HEK293 (cell line): ENCODE results near the gene MYO1B.

Source experiments
- CTCF ChIA-PET: fragments of 350-600 bp; formaldehyde crosslinking; extraction: SDS; loops from one replicate; lab custom pipeline; 2021; ENCODE audit warnings: antibody characterized with exemption; lab: Yijun Ruan, JAX
- POLR2A ChIA-PET: fragments of 300-600 bp; formaldehyde crosslinking; extraction: SDS; loops from one replicate; lab custom pipeline; 2020; ENCODE audit warnings: antibody characterized with exemption, inconsistent platforms; lab: Yijun Ruan, JAX
- H3K27ac ChIP-seq: fragments of 200-500 bp; sonication (Bioruptor generic); 2 replicates; pipeline ENCODE4 v1.5.1; 2014; ENCODE audit warnings: low read depth, low read length, control low read depth, inconsistent platforms; ENCODE audit errors: extremely low read depth
- H3K36me3 ChIP-seq, 2 experiments: fragments of 200-500 bp in 1 of 2; sonication (Bioruptor generic) in 1 of 2; 1 replicate in 1 of 2; 2 replicates in 1 of 2; pipeline ENCODE4 v1.5.1; 2014 to 2017; ENCODE audit warnings: inconsistent platforms in 2 of 2, low read length in 2 of 2; ENCODE audit not compliant: control insufficient read depth in 2 of 2, insufficient read depth in 1 of 2
- H3K4me1 ChIP-seq: fragments of 200-500 bp; sonication (Bioruptor generic); 2 replicates; pipeline ENCODE4 v1.5.1; 2014; ENCODE audit warnings: mild to moderate bottlenecking, low read length, inconsistent platforms; ENCODE audit not compliant: control insufficient read depth, insufficient read depth
- H3K4me3 ChIP-seq: 2 replicates; pipeline ENCODE4 v1.5.1; 2011; ENCODE audit warnings: low read depth, mild to moderate bottlenecking, control low read depth, low read length, moderate library complexity
- H3K9me3 ChIP-seq: fragments of 200-500 bp; sonication (Bioruptor generic); 2 replicates; pipeline ENCODE4 v1.5.1; 2014; ENCODE audit warnings: low read depth, low read length, inconsistent platforms; ENCODE audit not compliant: control insufficient read depth, insufficient read depth
- ATF2 ChIP-seq: fragments of 450-650 bp; formaldehyde crosslinking; IDR thresholded peaks from 2 replicates; pipeline ENCODE4 v1.5.1; 2016; ENCODE audit warnings: missing biosample characterization, missing genetic modification characterization, low read depth
- IKZF3 ChIP-seq: fragments of 450-650 bp; IDR thresholded peaks from 2 replicates; pipeline ENCODE4 v1.5.0; 2018; ENCODE audit warnings: missing biosample characterization, mild to moderate bottlenecking, missing genetic modification characterization, moderate library complexity
- KLF1 ChIP-seq: fragments of 450-650 bp; formaldehyde crosslinking; IDR thresholded peaks from 2 replicates; pipeline ENCODE4 v1.5.1; 2016; ENCODE audit warnings: missing biosample characterization, missing genetic modification characterization
- OVOL3 ChIP-seq: fragments of 450-650 bp; formaldehyde crosslinking; IDR thresholded peaks from 2 replicates; pipeline ENCODE4 v1.5.1; 2016; ENCODE audit warnings: missing biosample characterization, missing genetic modification characterization
- REPIN1 ChIP-seq: fragments of 450-650 bp; formaldehyde crosslinking; IDR thresholded peaks from 2 replicates; pipeline ENCODE4 v1.5.1; 2017; ENCODE audit warnings: missing biosample characterization, missing genetic modification characterization, low read depth
- TRIM28 ChIP-seq: IDR thresholded peaks from 2 replicates; pipeline ENCODE4 v1.6.1; 2011; ENCODE audit warnings: low read length, control low read depth, borderline replicate concordance
- WT1 ChIP-seq: fragments of 450-650 bp; formaldehyde crosslinking; IDR thresholded peaks from 2 replicates; pipeline ENCODE4 v1.5.1; 2016; ENCODE audit warnings: missing biosample characterization, missing genetic modification characterization
- ZBTB21 ChIP-seq: fragments of 450-650 bp; formaldehyde crosslinking; IDR thresholded peaks from 2 replicates; pipeline ENCODE4 v1.5.1; 2017; ENCODE audit warnings: missing biosample characterization, missing genetic modification characterization
- ZBTB7A ChIP-seq: fragments of 450-650 bp; formaldehyde crosslinking; IDR thresholded peaks from 2 replicates; pipeline ENCODE4 v1.5.1; 2016; ENCODE audit warnings: low read depth, missing biosample characterization, missing genetic modification characterization
- ZIC2 ChIP-seq: fragments of 450-650 bp; formaldehyde crosslinking; IDR thresholded peaks from 2 replicates; pipeline ENCODE4 v1.5.1; 2016; ENCODE audit warnings: missing biosample characterization, missing genetic modification characterization
- ZNF112 ChIP-seq: fragments of 450-650 bp; formaldehyde crosslinking; IDR thresholded peaks from 2 replicates; pipeline ENCODE4 v1.5.0; 2017; ENCODE audit warnings: missing biosample characterization, missing genetic modification characterization
- ZNF133 ChIP-seq: fragments of 450-650 bp; formaldehyde crosslinking; IDR thresholded peaks from 2 replicates; pipeline ENCODE4 v1.5.1; 2016; ENCODE audit warnings: missing biosample characterization, missing genetic modification characterization
- ZNF214 ChIP-seq: fragments of 450-650 bp; formaldehyde crosslinking; IDR thresholded peaks from 2 replicates; pipeline ENCODE4 v1.5.1; 2017; ENCODE audit warnings: missing biosample characterization, mild to moderate bottlenecking, missing genetic modification characterization, borderline replicate concordance
- ZNF239 ChIP-seq: fragments of 450-650 bp; formaldehyde crosslinking; IDR thresholded peaks from 2 replicates; pipeline ENCODE4 v1.5.1; 2016; ENCODE audit warnings: missing biosample characterization, missing genetic modification characterization
- ZNF24 ChIP-seq: fragments of 450-650 bp; formaldehyde crosslinking; IDR thresholded peaks from 2 replicates; pipeline ENCODE4 v1.5.1; 2016; ENCODE audit warnings: missing biosample characterization, missing genetic modification characterization
- ZNF248 ChIP-seq: fragments of 450-650 bp; formaldehyde crosslinking; IDR thresholded peaks from 2 replicates; pipeline ENCODE4 v1.5.1; 2017; ENCODE audit warnings: missing biosample characterization, missing genetic modification characterization
- ZNF37A ChIP-seq: fragments of 450-650 bp; IDR thresholded peaks from 2 replicates; pipeline ENCODE4 v1.5.1; 2018; ENCODE audit warnings: missing biosample characterization, missing genetic modification characterization
- ZNF391 ChIP-seq: fragments of 450-650 bp; formaldehyde crosslinking; IDR thresholded peaks from 2 replicates; pipeline ENCODE4 v1.5.1; 2016; ENCODE audit warnings: low read depth, missing biosample characterization, missing genetic modification characterization, borderline replicate concordance
- ZNF398 ChIP-seq: fragments of 450-650 bp; formaldehyde crosslinking; IDR thresholded peaks from 2 replicates; pipeline ENCODE4 v1.5.1; 2017; ENCODE audit warnings: missing biosample characterization, missing genetic modification characterization
- ZNF48 ChIP-seq: fragments of 450-650 bp; formaldehyde crosslinking; IDR thresholded peaks from 2 replicates; pipeline ENCODE4 v1.5.1; 2016; ENCODE audit warnings: missing biosample characterization, missing genetic modification characterization
- ZNF521 ChIP-seq: fragments of 450-650 bp; formaldehyde crosslinking; IDR thresholded peaks from 2 replicates; pipeline ENCODE4 v1.5.1; 2017; ENCODE audit warnings: missing biosample characterization, mild to moderate bottlenecking, missing genetic modification characterization
- ZNF549 ChIP-seq: fragments of 450-650 bp; IDR thresholded peaks from 2 replicates; pipeline ENCODE4 v1.5.1; 2018; ENCODE audit warnings: missing biosample characterization, missing genetic modification characterization, mild to moderate bottlenecking, inconsistent platforms, moderate library complexity
- ZNF623 ChIP-seq: fragments of 450-650 bp; formaldehyde crosslinking; IDR thresholded peaks from 2 replicates; pipeline ENCODE4 v1.5.1; 2016; ENCODE audit warnings: missing biosample characterization, missing genetic modification characterization
- ZNF624 ChIP-seq: fragments of 450-650 bp; formaldehyde crosslinking; IDR thresholded peaks from 2 replicates; pipeline ENCODE4 v1.5.1; 2017; ENCODE audit warnings: missing biosample characterization, missing genetic modification characterization
- ZNF626 ChIP-seq: fragments of 450-650 bp; sonication (Bioruptor Pico); formaldehyde crosslinking; IDR thresholded peaks from 2 replicates; pipeline ENCODE4 v1.5.1; 2018; ENCODE audit warnings: missing biosample characterization, missing genetic modification characterization, inconsistent platforms
- ZNF658 ChIP-seq: fragments of 450-650 bp; formaldehyde crosslinking; IDR thresholded peaks from 2 replicates; pipeline ENCODE4; 2016; ENCODE audit warnings: missing biosample characterization, missing genetic modification characterization
- ZSCAN4 ChIP-seq: fragments of 450-650 bp; formaldehyde crosslinking; IDR thresholded peaks from 2 replicates; pipeline ENCODE4 v1.5.1; 2017; ENCODE audit warnings: missing biosample characterization, missing genetic modification characterization
- TF ChIP-seq, protein P1 (sequence below): fragments of 450-650 bp; IDR thresholded peaks from 2 replicates; pipeline ENCODE4 v1.5.1; 2018; ENCODE audit warnings: missing biosample characterization, mild to moderate bottlenecking, missing genetic modification characterization
- TF ChIP-seq, protein P2 (sequence below): fragments of 450-650 bp; formaldehyde crosslinking; IDR thresholded peaks from 2 replicates; pipeline ENCODE4 v1.5.1; 2016; ENCODE audit warnings: missing biosample characterization, missing genetic modification characterization

MYO1B gene

GRCh38 chr2:191215666-191216065 is 29.5 kb upstream of the MYO1B start:
- POLR2A ChIA-PET: no interaction called here
- H3K4me3 ChIP-seq: no peak overlapping the region
- CTCF ChIA-PET: interaction anchor here (0.7 to 5.7 kb wide), 3 partner anchors 50 to 164 kb away, joined by 3 to 30 read pairs (median 6); no protein-coding TSS in a partner anchor
- H3K27ac ChIP-seq: no peak overlapping the region
- no peaks in the 10 kb centered on the region for H3K4me1 ChIP-seq
- no peaks in the 10 kb centered on the region for H3K9me3 ChIP-seq
- no peaks in the 10 kb centered on the region for H3K36me3 ChIP-seq
- TF ChIP-seq ZNF626 (tag by site-specific recombination): no peak
- TF ChIP-seq WT1 (tag by site-specific recombination): no peak
- no peak for TF ChIP-seq ZNF549
- TF ChIP-seq KLF1 (tag by site-specific recombination): no peak
- TF ChIP-seq ZNF48 (tag by site-specific recombination): no peak
- no peak for TF ChIP-seq REPIN1 (tag by site-specific recombination)
- no peak for TF ChIP-seq ZNF239
- TF ChIP-seq ZNF214 (tag by site-specific recombination): no peak
- no peak for TF ChIP-seq ZNF248 (tag by site-specific recombination)
- TF ChIP-seq ZNF37A (tag by site-specific recombination): no peak
- no peak for TF ChIP-seq ZNF521
- TF ChIP-seq ZNF658 (tag by site-specific recombination): no peak
- no peak for TF ChIP-seq ZNF624 (tag by site-specific recombination)
- no peak for TF ChIP-seq ZNF24 (tag by site-specific recombination)
- no peak for TF ChIP-seq ZNF391 (tag by site-specific recombination)
- TF ChIP-seq, protein P1, sequence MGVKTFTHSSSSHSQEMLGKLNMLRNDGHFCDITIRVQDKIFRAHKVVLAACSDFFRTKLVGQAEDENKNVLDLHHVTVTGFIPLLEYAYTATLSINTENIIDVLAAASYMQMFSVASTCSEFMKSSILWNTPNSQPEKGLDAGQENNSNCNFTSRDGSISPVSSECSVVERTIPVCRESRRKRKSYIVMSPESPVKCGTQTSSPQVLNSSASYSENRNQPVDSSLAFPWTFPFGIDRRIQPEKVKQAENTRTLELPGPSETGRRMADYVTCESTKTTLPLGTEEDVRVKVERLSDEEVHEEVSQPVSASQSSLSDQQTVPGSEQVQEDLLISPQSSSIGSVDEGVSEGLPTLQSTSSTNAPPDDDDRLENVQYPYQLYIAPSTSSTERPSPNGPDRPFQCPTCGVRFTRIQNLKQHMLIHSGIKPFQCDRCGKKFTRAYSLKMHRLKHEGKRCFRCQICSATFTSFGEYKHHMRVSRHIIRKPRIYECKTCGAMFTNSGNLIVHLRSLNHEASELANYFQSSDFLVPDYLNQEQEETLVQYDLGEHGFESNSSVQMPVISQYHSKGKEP: no peak
- TF ChIP-seq ZBTB7A (tag by site-specific recombination): no peak
- no peak for TF ChIP-seq ZNF398 (tag by site-specific recombination)

DNA sequence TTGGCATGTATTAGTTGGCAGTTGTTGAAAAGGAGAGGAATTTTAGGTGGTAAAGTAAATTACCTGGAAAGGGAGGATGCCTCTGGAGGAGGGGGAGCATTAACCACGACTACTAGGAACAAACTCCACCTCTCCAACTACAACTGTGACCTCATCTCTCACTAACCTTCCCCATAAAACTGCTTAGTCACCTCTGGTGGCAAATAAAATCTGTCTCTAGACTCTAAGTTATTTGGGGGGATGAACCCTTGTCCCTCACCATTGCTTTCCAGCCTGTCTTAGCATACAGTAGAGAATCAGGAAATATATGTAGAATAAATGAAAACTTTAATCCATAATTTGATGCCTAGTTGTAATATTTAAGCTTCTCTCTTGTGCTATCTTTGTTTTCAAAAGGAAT is 27.6 kb upstream of the MYO1B start:
- no peak overlapping the region for H3K27ac ChIP-seq
- CTCF ChIA-PET: interaction anchor here (0.6 to 5.7 kb wide), 37 partner anchors 9 to 308 kb away, joined by 3 to 38 read pairs (median 4); no protein-coding TSS in a partner anchor
- POLR2A ChIA-PET: interaction anchor here (1.3 kb wide), 1 partner anchor 29 kb away, joined by 6 read pairs; no protein-coding TSS in a partner anchor
- TF ChIP-seq ZNF112 (tag by site-specific recombination) (no peak), ZNF48 (tag by site-specific recombination) (no peak), ZIC2 (tag by site-specific recombination) (no peak), IKZF3 (tag by site-specific recombination) (0 out of 2 replicates have a peak, but pooled peaks have one; percentile 10), ZNF133 (tag by site-specific recombination) (no peak), TRIM28 (no peak), ZBTB21 (tag by site-specific recombination) (no peak), ATF2 (tag by site-specific recombination) (peak; percentile 52; the same call in 1 of the 2 replicates), ZSCAN4 (tag by site-specific recombination) (no peak), ZNF623 (tag by site-specific recombination) (no peak), OVOL3 (tag by site-specific recombination) (no peak), REPIN1 (tag by site-specific recombination) (no peak)
- TF ChIP-seq, protein P2, sequence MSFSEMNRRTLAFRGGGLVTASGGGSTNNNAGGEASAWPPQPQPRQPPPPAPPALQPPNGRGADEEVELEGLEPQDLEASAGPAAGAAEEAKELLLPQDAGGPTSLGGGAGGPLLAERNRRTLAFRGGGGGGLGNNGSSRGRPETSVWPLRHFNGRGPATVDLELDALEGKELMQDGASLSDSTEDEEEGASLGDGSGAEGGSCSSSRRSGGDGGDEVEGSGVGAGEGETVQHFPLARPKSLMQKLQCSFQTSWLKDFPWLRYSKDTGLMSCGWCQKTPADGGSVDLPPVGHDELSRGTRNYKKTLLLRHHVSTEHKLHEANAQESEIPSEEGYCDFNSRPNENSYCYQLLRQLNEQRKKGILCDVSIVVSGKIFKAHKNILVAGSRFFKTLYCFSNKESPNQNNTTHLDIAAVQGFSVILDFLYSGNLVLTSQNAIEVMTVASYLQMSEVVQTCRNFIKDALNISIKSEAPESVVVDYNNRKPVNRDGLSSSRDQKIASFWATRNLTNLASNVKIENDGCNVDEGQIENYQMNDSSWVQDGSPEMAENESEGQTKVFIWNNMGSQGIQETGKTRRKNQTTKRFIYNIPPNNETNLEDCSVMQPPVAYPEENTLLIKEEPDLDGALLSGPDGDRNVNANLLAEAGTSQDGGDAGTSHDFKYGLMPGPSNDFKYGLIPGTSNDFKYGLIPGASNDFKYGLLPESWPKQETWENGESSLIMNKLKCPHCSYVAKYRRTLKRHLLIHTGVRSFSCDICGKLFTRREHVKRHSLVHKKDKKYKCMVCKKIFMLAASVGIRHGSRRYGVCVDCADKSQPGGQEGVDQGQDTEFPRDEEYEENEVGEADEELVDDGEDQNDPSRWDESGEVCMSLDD (tag by site-specific recombination): no peak

More for the DNA sequence above, 27.6 kb upstream of the MYO1B start:
- Histone ChIP-seq H3K9me3 (no peaks in the 10 kb centered on the region), H3K4me3 (no peak overlapping the region), H3K4me1 (no peaks in the 10 kb centered on the region), H3K36me3 (no peaks in the 10 kb centered on the region)
